ENCODE results near the gene CRYAB.
"Not testable (repeated sequence)": the region's sequence is repeated elsewhere in the genome, so short reads cannot be mapped to it uniquely, and the experiment has no call there.

Gene CRYAB

DNA sequence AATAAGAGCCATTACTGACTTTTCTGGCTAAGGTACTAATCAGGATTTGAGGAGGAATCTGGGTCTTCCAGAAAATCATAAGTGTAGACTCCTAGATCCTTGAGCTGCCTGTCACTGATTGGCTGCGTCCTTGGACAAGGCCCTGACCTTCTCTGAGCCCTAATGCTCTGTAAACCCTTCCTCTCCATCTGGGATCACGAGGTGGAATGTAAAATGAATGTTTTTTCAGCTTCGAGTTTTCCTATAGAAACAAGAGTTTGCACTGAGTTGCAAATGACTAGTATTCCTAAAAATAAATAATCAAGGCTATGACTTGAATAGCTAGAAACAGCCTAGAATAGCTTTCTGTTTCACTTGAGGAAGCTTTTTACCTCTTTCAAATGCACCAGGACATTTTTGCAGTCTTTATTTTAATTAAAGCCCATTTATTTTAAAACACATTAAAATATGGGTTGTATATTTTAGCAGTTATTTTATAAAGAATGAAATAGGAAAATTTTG, 24.5 kb upstream of the CRYAB start:
- no peak for DNase-seq (ENCODE audit: low spot score)
- ChIA-PET POLR2A (ENCODE audit: low non-redundant PET) (interaction anchor here (0.7 kb wide), 1 partner anchor 405 kb away, joined by 3 read pairs; no protein-coding TSS in a partner anchor), CTCF (interaction anchor here (1.1 kb wide), 1 partner anchor 46 kb away, joined by 5 read pairs; no protein-coding TSS in a partner anchor)
- H3K27ac ChIP-seq = no peak overlapping the region
- TF ChIP-seq, protein P1, sequence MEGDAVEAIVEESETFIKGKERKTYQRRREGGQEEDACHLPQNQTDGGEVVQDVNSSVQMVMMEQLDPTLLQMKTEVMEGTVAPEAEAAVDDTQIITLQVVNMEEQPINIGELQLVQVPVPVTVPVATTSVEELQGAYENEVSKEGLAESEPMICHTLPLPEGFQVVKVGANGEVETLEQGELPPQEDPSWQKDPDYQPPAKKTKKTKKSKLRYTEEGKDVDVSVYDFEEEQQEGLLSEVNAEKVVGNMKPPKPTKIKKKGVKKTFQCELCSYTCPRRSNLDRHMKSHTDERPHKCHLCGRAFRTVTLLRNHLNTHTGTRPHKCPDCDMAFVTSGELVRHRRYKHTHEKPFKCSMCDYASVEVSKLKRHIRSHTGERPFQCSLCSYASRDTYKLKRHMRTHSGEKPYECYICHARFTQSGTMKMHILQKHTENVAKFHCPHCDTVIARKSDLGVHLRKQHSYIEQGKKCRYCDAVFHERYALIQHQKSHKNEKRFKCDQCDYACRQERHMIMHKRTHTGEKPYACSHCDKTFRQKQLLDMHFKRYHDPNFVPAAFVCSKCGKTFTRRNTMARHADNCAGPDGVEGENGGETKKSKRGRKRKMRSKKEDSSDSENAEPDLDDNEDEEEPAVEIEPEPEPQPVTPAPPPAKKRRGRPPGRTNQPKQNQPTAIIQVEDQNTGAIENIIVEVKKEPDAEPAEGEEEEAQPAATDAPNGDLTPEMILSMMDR (conservative IDR thresholded peaks at IDR 0.05; ENCODE audit: low read depth) = no peak

DNA sequence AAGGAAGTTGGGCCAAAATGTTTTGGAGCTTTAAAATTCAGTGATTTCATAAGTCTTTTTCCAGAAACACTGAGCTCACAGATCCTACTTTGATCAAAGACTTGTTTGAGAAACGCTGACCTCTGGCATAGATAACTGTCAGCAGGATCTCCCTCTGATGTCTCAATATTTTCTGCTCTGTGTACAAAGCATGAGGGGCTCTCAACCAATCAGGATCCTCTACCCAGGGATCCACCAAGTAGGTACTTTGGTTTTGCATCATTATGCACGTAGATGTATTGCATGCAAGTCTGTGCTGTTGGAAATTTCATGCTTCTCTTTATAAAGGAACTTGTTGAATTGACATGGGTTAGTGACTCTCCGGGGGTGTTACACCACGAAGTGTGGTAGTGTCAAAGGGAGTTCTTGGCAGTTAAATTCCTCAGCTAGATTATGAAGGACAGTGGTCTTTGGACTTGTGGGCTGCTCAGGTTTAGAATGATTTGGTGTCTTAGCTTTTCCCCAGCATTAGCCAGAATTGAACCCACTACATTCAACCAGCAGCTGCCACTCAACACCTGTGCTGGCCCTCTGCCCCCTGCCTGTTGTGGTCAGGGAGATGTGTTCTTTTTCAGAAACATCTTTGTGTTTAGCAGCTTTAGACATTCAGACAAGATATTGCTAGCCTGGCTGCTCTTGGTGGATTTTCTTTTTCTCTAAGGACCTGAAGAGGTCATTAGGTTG, 23.9 kb upstream of the CRYAB start:
- CTCF ChIA-PET = interaction anchor here (0.5 to 1.1 kb wide), 2 partner anchors 36 to 47 kb away, joined by 3 to 5 read pairs; no protein-coding TSS in a partner anchor
- POLR2A ChIA-PET (ENCODE audit: low non-redundant PET) = no interaction called here
- no peak for DNase-seq (ENCODE audit: low spot score)
- H3K27ac ChIP-seq = no peak overlapping the region
- TF ChIP-seq, protein P1 (conservative IDR thresholded peaks at IDR 0.05; ENCODE audit: low read depth) = no peak

DNA sequence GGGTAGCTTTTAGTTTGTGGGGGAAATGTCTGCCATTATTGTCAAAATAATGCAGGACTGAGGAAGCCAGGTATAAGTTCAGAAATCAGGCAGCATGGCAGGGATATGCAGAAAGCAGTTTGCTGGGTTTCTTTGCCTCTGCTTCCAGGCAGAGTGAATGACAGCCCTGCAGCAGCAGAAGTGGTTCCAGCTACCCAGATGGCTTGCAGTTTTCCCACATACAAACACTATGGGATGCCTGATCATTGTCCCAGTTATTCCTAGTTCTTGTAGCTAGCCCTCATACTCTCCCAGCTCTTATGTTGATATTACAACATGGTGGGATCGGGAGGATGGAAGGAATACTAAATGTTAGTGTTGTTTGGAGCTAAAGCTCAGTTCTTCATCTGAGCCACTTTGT, 22.7 kb upstream of the CRYAB start:
- H3K27ac ChIP-seq = no peak overlapping the region
- CTCF ChIA-PET = interaction anchor here (0.6 to 2.0 kb wide), 3 partner anchors 16 to 63 kb away, joined by 3 to 10 read pairs (median 5); partner anchors contain the start of gene C11orf52
- POLR2A ChIA-PET (ENCODE audit: low non-redundant PET) = no interaction called here
- no peak for DNase-seq (ENCODE audit: low spot score)
- TF ChIP-seq, protein P1 (conservative IDR thresholded peaks at IDR 0.05; ENCODE audit: low read depth) = no peak

DNA sequence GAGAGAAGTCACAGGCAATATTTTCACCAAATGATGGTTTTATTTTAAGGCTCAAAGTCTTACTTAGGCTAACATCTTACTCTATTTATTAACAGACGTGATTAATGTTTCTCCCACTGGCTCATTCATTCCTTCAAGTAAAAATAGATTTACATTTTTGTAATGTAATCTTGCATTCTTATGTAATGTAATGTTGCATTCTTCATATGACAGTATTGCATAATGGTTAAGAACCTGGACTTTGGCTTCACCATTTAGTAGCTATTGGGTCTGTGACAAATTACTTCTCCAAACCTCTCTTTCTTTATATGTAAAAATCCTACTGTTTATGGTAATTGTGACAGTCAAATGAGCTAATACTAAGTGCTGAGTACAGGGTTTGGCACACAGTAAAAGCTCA, 22.3 kb upstream of the CRYAB start:
- ChIA-PET CTCF (interaction anchor here (0.6 to 2.0 kb wide), 3 partner anchors 15 to 62 kb away, joined by 3 to 10 read pairs (median 5); partner anchors contain the start of gene C11orf52), POLR2A (ENCODE audit: low non-redundant PET) (no interaction called here)
- no peak overlapping the region for H3K27ac ChIP-seq
- no peak for DNase-seq (ENCODE audit: low spot score)
- TF ChIP-seq, protein P1 (conservative IDR thresholded peaks at IDR 0.05; ENCODE audit: low read depth) = no peak

DNA sequence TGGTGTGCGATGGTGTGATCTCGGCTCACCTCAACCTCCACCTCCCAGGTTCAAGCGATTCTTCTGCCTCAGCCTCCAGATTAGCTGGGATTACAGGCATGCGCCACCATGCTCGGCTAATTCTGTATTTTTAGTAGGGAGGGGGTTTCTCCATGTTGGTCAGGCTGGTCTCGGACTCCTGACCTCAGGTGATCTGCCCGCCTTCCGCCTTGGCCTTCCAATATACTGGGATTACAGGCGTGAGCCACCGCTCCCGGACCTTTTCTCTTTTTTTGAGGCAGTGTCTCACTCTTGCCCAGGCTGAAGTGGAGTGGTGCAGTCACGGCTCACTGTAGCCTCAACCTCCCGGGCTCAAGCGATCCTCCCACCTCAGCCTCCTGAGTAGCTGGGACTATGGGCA, 21.6 kb upstream of the CRYAB start:
- DNase-seq (ENCODE audit: low spot score); H3K27ac ChIP-seq; POLR2A ChIA-PET (ENCODE audit: low non-redundant PET): not testable (repeated sequence)
- CTCF ChIA-PET = interaction anchor here (0.7 to 2.0 kb wide), 2 partner anchors 49 to 109 kb away, joined by 4 to 10 read pairs; no protein-coding TSS in a partner anchor

DNA sequence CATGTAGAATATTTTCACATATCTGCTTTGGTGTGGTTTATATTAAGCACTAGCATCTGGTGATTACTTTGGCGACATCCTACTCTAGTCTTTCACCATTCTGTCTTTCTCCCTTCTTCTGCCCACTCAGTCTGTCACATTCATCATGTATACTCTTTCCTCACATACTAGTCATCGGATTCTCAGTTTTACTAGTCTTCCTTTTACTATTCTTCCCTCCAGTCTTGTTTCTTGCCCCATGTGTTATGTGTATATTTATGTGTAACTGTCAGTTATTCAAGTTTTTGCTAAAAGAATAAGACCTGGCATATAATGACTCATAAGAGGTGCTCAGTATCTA, 21.0 kb upstream of the CRYAB start:
- DNase-seq (ENCODE audit: low spot score) = no peak
- POLR2A ChIA-PET (ENCODE audit: low non-redundant PET) = no interaction called here
- TF ChIP-seq, protein P1 (conservative IDR thresholded peaks at IDR 0.05; ENCODE audit: low read depth) = no peak
- CTCF ChIA-PET = interaction anchor here (0.7 to 1.6 kb wide), 2 partner anchors 51 to 200 kb away, joined by 3 to 24 read pairs; no protein-coding TSS in a partner anchor
- H3K27ac ChIP-seq = no peak overlapping the region

DNA sequence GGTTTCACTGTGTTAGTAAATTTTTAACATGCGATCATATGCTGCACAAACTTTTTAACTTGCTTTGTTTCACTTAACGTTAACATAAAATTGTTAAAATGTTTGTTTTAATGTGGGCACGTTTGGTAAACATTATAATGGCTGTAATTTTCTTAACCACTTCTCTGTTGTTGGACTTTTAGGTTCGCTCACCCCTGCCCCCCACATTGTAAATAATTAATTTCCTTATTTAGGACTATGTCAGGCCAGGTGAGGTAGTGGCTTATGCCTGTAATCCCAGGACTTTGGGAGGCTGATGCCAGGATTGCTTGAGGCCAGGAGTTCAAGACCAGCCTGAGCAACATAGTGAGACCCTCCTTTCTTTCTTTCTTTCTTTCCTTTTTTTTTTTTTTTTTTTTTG, 18.9 kb upstream of the CRYAB start:
- no peak for DNase-seq (ENCODE audit: low spot score)
- ChIA-PET CTCF (interaction anchor here (1.3 kb wide), 1 partner anchor 67 kb away, joined by 4 read pairs; no protein-coding TSS in a partner anchor), POLR2A (ENCODE audit: low non-redundant PET) (no interaction called here)
- TF ChIP-seq, protein P1 (conservative IDR thresholded peaks at IDR 0.05; ENCODE audit: low read depth) = no peak
- H3K27ac ChIP-seq = no peak overlapping the region
